IMR-90 (cell line): Measurements from ENCODE around the gene APC2. TPM values are rescaled to one million over a fixed set of nuclear protein-coding genes. Genes with fewer than 3 reads are reported as not detected.

Source experiments
- ATAC-seq: fragments of 200-7000 bp; cut with Tn5 transposase; 2 replicates; pipeline ENCODE4 v1.9.1; 2020; ENCODE audit warnings: low read depth, mild to moderate bottlenecking, moderate library complexity
- BruUV-seq: library from RNA; stranded (reverse); fragments of 400-500 nt; replicated peaks from 2 replicates; lab custom pipeline; 2021; lab: Mats Ljungman, UMichigan
- CTCF ChIA-PET: fragments of 300-600 bp; formaldehyde crosslinking; extraction: SDS; loops from one replicate; lab custom pipeline; 2021; ENCODE audit warnings: antibody characterized with exemption; lab: Yijun Ruan, JAX
- POLR2A ChIA-PET: fragments of 300-600 bp; sonication (Branson Sonifier 250); formaldehyde crosslinking; loops from one replicate; lab custom pipeline; 2022; ENCODE audit warnings: antibody characterized with exemption; ENCODE audit not compliant: unreplicated experiment; lab: Charles Lee
- DNase-seq: peaks from one replicate; pipeline ENCODE4 v3.0.0; 2013
- H2AFZ ChIP-seq: replicated peaks from 2 replicates; pipeline ENCODE3; 2013; ENCODE audit warnings: low read length, mild to moderate bottlenecking; ENCODE audit not compliant: poor library complexity
- H2AK5ac ChIP-seq: 2 replicates; pipeline ENCODE4 v1.6.1; 2013; ENCODE audit warnings: low read depth, low read length, inconsistent platforms
- H2AK9ac ChIP-seq: replicated peaks from 2 replicates; pipeline ENCODE3; 2013; ENCODE audit warnings: mild to moderate bottlenecking, low read depth, low read length, moderate library complexity; ENCODE audit not compliant: poor library complexity
- H2BK120ac ChIP-seq: 2 replicates; pipeline ENCODE4 v1.6.1; 2013; ENCODE audit warnings: low read depth, low read length, inconsistent platforms
- H2BK15ac ChIP-seq: 3 replicates; pipeline ENCODE4 v1.6.1; 2013; ENCODE audit warnings: low read depth, low read length, inconsistent platforms
- H2BK20ac ChIP-seq: 2 replicates; pipeline ENCODE4 v1.6.1; 2013; ENCODE audit warnings: low read depth, mild to moderate bottlenecking, inconsistent platforms, low read length, moderate library complexity
- H2BK5ac ChIP-seq: 2 replicates; pipeline ENCODE4 v1.6.1; 2013; ENCODE audit warnings: mild to moderate bottlenecking, low read depth, low read length, inconsistent platforms; ENCODE audit not compliant: poor library complexity, severe bottlenecking
- H3K14ac ChIP-seq: replicated peaks from 2 replicates; pipeline ENCODE4 v1.6.1; 2013; ENCODE audit warnings: low read depth, low read length, inconsistent platforms
- H3K18ac ChIP-seq: 2 replicates; pipeline ENCODE4 v1.6.1; 2013; ENCODE audit warnings: low read depth, low read length, control low read depth
- H3K23ac ChIP-seq: 2 replicates; pipeline ENCODE4 v1.6.1; 2013; ENCODE audit warnings: low read depth, low read length, inconsistent platforms
- H3K27ac ChIP-seq: 2 replicates; pipeline ENCODE4 v1.5.1; 2013; ENCODE audit warnings: mild to moderate bottlenecking, control low read depth, low read length; ENCODE audit not compliant: insufficient read depth
- H3K27me3 ChIP-seq: 2 replicates; pipeline ENCODE4 v1.6.1; 2013; ENCODE audit warnings: low read length; ENCODE audit not compliant: control insufficient read depth, insufficient read depth
- H3K36me3 ChIP-seq: 2 replicates; pipeline ENCODE4 v1.6.1; 2013; ENCODE audit warnings: low read length, mixed read lengths; ENCODE audit not compliant: control insufficient read depth, insufficient read depth
- H3K4ac ChIP-seq: 2 replicates; pipeline ENCODE4 v1.6.1; 2013; ENCODE audit warnings: low read depth, low read length, inconsistent platforms
- H3K4me1 ChIP-seq: 2 replicates; pipeline ENCODE4 v1.6.1; 2013; ENCODE audit warnings: low read length, mixed read lengths; ENCODE audit not compliant: control insufficient read depth, insufficient read depth
- H3K4me2 ChIP-seq: 2 replicates; pipeline ENCODE4 v1.6.1; 2013; ENCODE audit warnings: low read depth, mild to moderate bottlenecking, control low read depth, low read length, moderate library complexity
- H3K4me3 ChIP-seq: 2 replicates; pipeline ENCODE4 v1.5.1; 2013; ENCODE audit warnings: low read depth, mild to moderate bottlenecking, control low read depth, low read length, moderate library complexity; ENCODE audit not compliant: insufficient read depth
- H3K56ac ChIP-seq: 2 replicates; pipeline ENCODE4 v1.6.1; 2013; ENCODE audit warnings: low read length, inconsistent platforms; ENCODE audit not compliant: insufficient read depth; ENCODE audit errors: extremely low read depth
- H3K79me1 ChIP-seq, 2 experiments: 2 replicates each; pipeline ENCODE4 v1.6.1; 2013; ENCODE audit warnings: low read length in 2 of 2, inconsistent platforms in 1 of 2, low read depth in 1 of 2
- H3K9ac ChIP-seq: 2 replicates; pipeline ENCODE4 v1.6.1; 2013; ENCODE audit warnings: low read depth, low read length, control low read depth
- H3K9me1 ChIP-seq: 2 replicates; pipeline ENCODE4 v1.6.1; 2013; ENCODE audit warnings: low read length, inconsistent platforms; ENCODE audit not compliant: insufficient read depth
- H3K9me3 ChIP-seq: 2 replicates; pipeline ENCODE4 v1.6.1; 2013; ENCODE audit warnings: low read length; ENCODE audit not compliant: control insufficient read depth, insufficient read depth
- H4K20me1 ChIP-seq: 2 replicates; pipeline ENCODE4 v1.6.1; 2013; ENCODE audit warnings: low read length, inconsistent platforms; ENCODE audit not compliant: insufficient read depth
- H4K5ac ChIP-seq: 2 replicates; pipeline ENCODE4 v1.6.1; 2013; ENCODE audit warnings: mild to moderate bottlenecking, low read depth, low read length, control low read depth
- H4K8ac ChIP-seq, 2 experiments: 2 replicates each; pipeline ENCODE4 v1.6.1; 2013; ENCODE audit warnings: low read depth in 2 of 2, low read length in 2 of 2, control low read depth in 1 of 2, inconsistent platforms in 1 of 2
- H4K91ac ChIP-seq: 2 replicates; pipeline ENCODE4 v1.6.1; 2013; ENCODE audit warnings: low read depth, low read length, inconsistent platforms; ENCODE audit not compliant: insufficient read depth
- BHLHE40 ChIP-seq: fragments of 150-350 bp; IDR thresholded peaks from 2 replicates; pipeline ENCODE4 v1.6.1; 2016; ENCODE audit warnings: mild to moderate bottlenecking, low read depth, low read length
- NFE2L2 ChIP-seq: fragments of 150-350 bp; IDR thresholded peaks from 2 replicates; pipeline ENCODE4 v1.6.1; 2016; ENCODE audit warnings: low read depth, mild to moderate bottlenecking, low read length
- POLR2A ChIP-seq: IDR thresholded peaks from 2 replicates; pipeline ENCODE4 v1.6.1; 2012; ENCODE audit warnings: mild to moderate bottlenecking, low read depth, low read length
- RCOR1 ChIP-seq: IDR thresholded peaks from 2 replicates; pipeline ENCODE4 v1.6.1; 2012; ENCODE audit warnings: mild to moderate bottlenecking, low read length, improper control_type of control experiment; ENCODE audit not compliant: insufficient replicate concordance
- RFX5 ChIP-seq: IDR thresholded peaks from 2 replicates; pipeline ENCODE4 v1.8.0; 2012; ENCODE audit warnings: low read depth, mild to moderate bottlenecking, low read length, moderate library complexity
- WGBS, 2 experiments: methylation state at CpG; one replicate each; pipeline versions ENCODE4 v1.1.5 to v1.1.7; 2013; ENCODE audit warnings: missing lambda C conversion rate in 2 of 2; ENCODE audit not compliant: insufficient read length in 1 of 2; ENCODE audit errors: extremely low coverage in 2 of 2; 5-methylcytosine and 5-hydroxymethylcytosine counted together
- dilution Hi-C: fragments of 300-500 bp; cut with HindIII; formaldehyde crosslinking; loops from one replicate; pipeline ENCODE4 v1.14.3; 2018; ENCODE audit warnings: low sequenced_read_pairs; ENCODE audit not compliant: unreplicated experiment
- in situ Hi-C: fragments of 300-500 bp; cut with MboI; formaldehyde crosslinking; loops from 3 replicates; pipeline ENCODE4 v1.14.3; 2019; ENCODE audit warnings: low sequenced_read_pairs, inconsistent platforms, mixed read lengths
- intact Hi-C: fragments of 100-400 bp; cut with micrococcal nuclease; formaldehyde crosslinking; loops from 2 replicates; pipeline ENCODE4 v1.10.0; 2022
- polyA plus RNA-seq, 3 experiments: library from polyadenylated mRNA; depleted of rRNA; stranded (reverse); fragments of >200 nt; gene quantifications; 2 replicates each; pipeline ENCODE4 v1.2.3, GENCODE V29; 2012; ENCODE audit warnings: low replicate concordance in 1 of 3
- total RNA-seq: library from RNA; depleted of rRNA; stranded (reverse); fragments of >200 nt; gene quantifications from 2 replicates; pipeline ENCODE4 v1.2.3, GENCODE V29; 2012

Gene APC2
- total and polyA plus RNA-seq, 2 of the 4 experiments (the other 2 are of a cell fraction): 0.36 to 0.41 TPM

DNA sequence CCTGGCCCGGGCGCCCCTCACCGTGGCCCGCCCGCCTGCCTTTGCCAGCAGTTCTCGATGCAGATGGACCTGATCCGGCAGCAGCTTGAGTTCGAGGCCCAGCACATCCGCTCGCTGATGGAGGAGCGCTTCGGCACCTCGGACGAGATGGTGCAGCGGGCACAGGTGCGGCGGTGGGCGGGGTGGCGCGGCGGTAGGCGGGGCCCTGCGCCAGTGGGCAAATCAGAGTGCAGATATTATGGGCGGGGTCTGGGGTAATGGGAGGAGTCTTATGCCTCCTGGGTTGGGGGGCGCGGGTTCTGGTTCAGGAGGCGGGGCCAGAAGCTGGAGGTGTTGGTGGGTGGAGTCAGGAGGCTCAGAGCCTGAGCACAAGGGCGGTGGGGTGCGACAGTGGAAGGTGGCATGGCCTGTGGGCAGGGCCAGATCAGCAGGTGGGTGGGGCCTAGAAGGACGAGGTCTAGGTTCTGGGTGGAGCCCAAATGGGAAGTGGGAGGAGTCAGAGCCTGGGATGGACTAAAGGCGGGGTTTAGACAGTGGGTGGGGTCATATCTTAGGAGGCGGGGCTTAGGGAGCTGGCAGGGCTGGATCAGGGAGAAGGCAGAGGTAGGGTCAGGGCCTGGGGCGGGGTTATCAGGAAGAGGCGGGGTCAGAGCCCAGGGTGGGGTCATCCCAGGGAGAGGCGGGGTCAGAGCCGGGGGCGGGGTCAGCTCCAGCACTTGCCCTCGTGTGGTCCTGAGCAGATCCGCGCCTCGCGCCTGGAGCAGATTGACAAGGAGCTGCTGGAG lies 5.6 kb downstream of the APC2 start:
- Histone ChIP-seq H3K4me1 (no peaks in the 10 kb centered on the region), H3K14ac (no peak overlapping the region), H3K27me3 (peaks cover 58% of the 10 kb centered on the region), H3K4ac (no peak overlapping the region), H4K8ac (no peak overlapping the region), H3K27ac (no peak overlapping the region), H2AK9ac (no peak overlapping the region), H3K9me3 (no peaks in the 10 kb centered on the region), H2BK120ac (no peak overlapping the region), H3K9me1 (0 out of 2 replicates have a peak, but pooled peaks cover 2% of the 10 kb centered on the region), H3K23ac (no peak overlapping the region), H2AFZ (peak overlapping the region; percentile 51), H3K9ac (no peak overlapping the region), H4K91ac (no peak overlapping the region), H3K4me3 (no peak overlapping the region), H3K79me1 (no peaks in the 10 kb centered on the region), H4K5ac (no peak overlapping the region), H2BK15ac (no peak overlapping the region), H3K4me2 (no peak overlapping the region), H2BK20ac (no peak overlapping the region), H2BK5ac (no peak overlapping the region), H4K20me1 (peaks cover 52% of the 10 kb centered on the region), H3K56ac (no peak overlapping the region), H3K36me3 (no peaks in the 10 kb centered on the region), H2AK5ac (no peak overlapping the region), H3K18ac (no peak overlapping the region)
- ATAC-seq (peak; percentile 65), DNase-seq (peak; percentile 30)
- BruUV-seq: no TSS peak
- POLR2A ChIA-PET: no interaction called here
- CTCF ChIA-PET: no interaction called here
- intact Hi-C loops (no loop called here), in situ Hi-C loops (no loop called here), dilution Hi-C loops (no loop called here)
- TF ChIP-seq RFX5 (no peak), POLR2A (no peak), BHLHE40 (no peak), RCOR1 (no peak), NFE2L2 (no peak)
- WGBS, 2 experiments: 12% methylated on average over 19 of the region's 42 CpGs; no CpG with 5 or more reads in 1 of the 2 experiments
